SU-DHL-6 (cell line): ENCODE results near the gene KCNF1.

Experiments
- EZH2phosphoT487 ChIP-seq: fragments of 200-600 bp; sonication (generic), shearing (Covaris generic); conservative IDR thresholded peaks from 2 replicates; pipeline ENCODE4 v1.6.1; 2018; ENCODE audit warnings: mild to moderate bottlenecking, antibody characterized with exemption, low read length, moderate library complexity, mixed read lengths
- TF ChIP-seq, protein P1 (sequence below): fragments of 200-600 bp; sonication (generic); IDR thresholded peaks from one replicate; pipeline ENCODE4 v1.5.1; 2017; ENCODE audit warnings: antibody characterized with exemption, mild to moderate bottlenecking, low read length, moderate library complexity; ENCODE audit not compliant: insufficient read depth, poor library complexity, severe bottlenecking

DNA sequence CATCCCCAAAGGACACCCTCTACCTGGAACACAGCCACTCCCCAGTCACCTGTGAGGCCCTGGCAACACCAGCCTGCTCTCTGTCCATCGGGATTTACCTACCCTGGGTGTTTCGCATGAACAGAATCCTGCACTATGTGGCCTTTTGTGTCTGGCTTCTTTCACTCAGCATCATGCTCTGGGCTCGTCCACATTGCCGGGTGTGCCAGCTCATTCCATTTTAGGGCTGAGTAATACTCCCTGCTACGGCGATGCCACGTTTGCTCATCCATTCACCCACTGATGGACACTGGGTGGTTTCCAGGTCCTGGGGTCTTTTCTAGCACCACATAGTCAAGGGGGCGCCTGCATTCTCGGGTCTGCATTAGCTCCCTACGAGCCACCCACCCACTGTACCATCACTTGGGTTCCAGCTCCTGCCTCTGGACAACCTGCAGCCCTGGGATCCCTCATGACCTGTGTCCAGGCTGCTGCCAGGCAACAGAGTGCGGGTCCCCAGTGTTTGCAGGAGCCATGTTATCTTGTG lies 22.0 kb downstream of the KCNF1 start:
- TF ChIP-seq, protein P1, sequence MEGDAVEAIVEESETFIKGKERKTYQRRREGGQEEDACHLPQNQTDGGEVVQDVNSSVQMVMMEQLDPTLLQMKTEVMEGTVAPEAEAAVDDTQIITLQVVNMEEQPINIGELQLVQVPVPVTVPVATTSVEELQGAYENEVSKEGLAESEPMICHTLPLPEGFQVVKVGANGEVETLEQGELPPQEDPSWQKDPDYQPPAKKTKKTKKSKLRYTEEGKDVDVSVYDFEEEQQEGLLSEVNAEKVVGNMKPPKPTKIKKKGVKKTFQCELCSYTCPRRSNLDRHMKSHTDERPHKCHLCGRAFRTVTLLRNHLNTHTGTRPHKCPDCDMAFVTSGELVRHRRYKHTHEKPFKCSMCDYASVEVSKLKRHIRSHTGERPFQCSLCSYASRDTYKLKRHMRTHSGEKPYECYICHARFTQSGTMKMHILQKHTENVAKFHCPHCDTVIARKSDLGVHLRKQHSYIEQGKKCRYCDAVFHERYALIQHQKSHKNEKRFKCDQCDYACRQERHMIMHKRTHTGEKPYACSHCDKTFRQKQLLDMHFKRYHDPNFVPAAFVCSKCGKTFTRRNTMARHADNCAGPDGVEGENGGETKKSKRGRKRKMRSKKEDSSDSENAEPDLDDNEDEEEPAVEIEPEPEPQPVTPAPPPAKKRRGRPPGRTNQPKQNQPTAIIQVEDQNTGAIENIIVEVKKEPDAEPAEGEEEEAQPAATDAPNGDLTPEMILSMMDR: no peak
- TF ChIP-seq EZH2phosphoT487: no peak
